GM23248 (cell line): ENCODE measurements around the gene DPYSL5. TPM values are rescaled to one million over a fixed set of nuclear protein-coding genes. Genes with fewer than 3 reads are reported as not detected.

ENCODE experiments used
- DNase-seq: peaks from one replicate; pipeline ENCODE4 v3.0.0-alpha.2; 2015
- H2AFZ ChIP-seq: fragments of 200-600 bp; sonication (generic); 2 replicates; pipeline ENCODE4 v1.6.1; 2016; ENCODE audit warnings: antibody characterized with exemption
- H3F3A ChIP-seq: fragments of 200-600 bp; sonication (generic); 2 replicates; pipeline ENCODE4 v1.6.1; 2016; ENCODE audit warnings: mild to moderate bottlenecking, antibody characterized with exemption, mixed run types; ENCODE audit not compliant: insufficient read depth
- H3K27ac ChIP-seq: fragments of 200-600 bp; sonication (generic); 2 replicates; pipeline ENCODE4 v1.5.1; 2016; ENCODE audit warnings: mild to moderate bottlenecking
- H3K27me3 ChIP-seq: fragments of 200-600 bp; sonication (generic); replicated peaks from 2 replicates; pipeline ENCODE4 v1.6.1; 2016; ENCODE audit warnings: mild to moderate bottlenecking; ENCODE audit not compliant: insufficient read depth
- H3K36me3 ChIP-seq: fragments of 200-600 bp; sonication (generic); 2 replicates; pipeline ENCODE4 v1.6.1; 2016; ENCODE audit warnings: low read depth, mild to moderate bottlenecking
- H3K4me1 ChIP-seq: fragments of 200-600 bp; sonication (generic); 2 replicates; pipeline ENCODE4 v1.6.1; 2016; ENCODE audit warnings: mild to moderate bottlenecking; ENCODE audit not compliant: insufficient read depth
- H3K4me2 ChIP-seq: fragments of 200-600 bp; sonication (generic); one replicate; pipeline ENCODE4 v1.6.1; 2016; ENCODE audit warnings: mild to moderate bottlenecking; ENCODE audit not compliant: unreplicated experiment
- H3K4me3 ChIP-seq: fragments of 200-600 bp; sonication (generic); 2 replicates; pipeline ENCODE4 v1.5.1; 2016; ENCODE audit warnings: mild to moderate bottlenecking
- H3K79me2 ChIP-seq: fragments of 200-600 bp; sonication (generic); 2 replicates; pipeline ENCODE4 v1.6.1; 2016; ENCODE audit warnings: mild to moderate bottlenecking; ENCODE audit not compliant: insufficient read depth
- H3K9ac ChIP-seq: fragments of 200-600 bp; sonication (generic); 2 replicates; pipeline ENCODE4 v1.6.1; 2016; ENCODE audit warnings: mild to moderate bottlenecking
- H3K9me2 ChIP-seq: fragments of 200-600 bp; sonication (generic); 2 replicates; pipeline ENCODE4 v1.6.1; 2016; ENCODE audit warnings: mixed run types, mild to moderate bottlenecking, moderate library complexity; ENCODE audit not compliant: insufficient read depth
- H3K9me3 ChIP-seq: fragments of 200-600 bp; sonication (generic); one replicate; pipeline ENCODE4 v1.6.1; 2017; ENCODE audit warnings: low read depth
- H4K20me1 ChIP-seq: fragments of 200-600 bp; sonication (generic); 2 replicates; pipeline ENCODE4 v1.6.0; 2016; ENCODE audit not compliant: insufficient read depth
- EZH2 ChIP-seq: fragments of 200-600 bp; sonication (generic); IDR thresholded peaks from 2 replicates; pipeline ENCODE4 v1.6.1; 2018; ENCODE audit warnings: antibody characterized with exemption, mild to moderate bottlenecking; ENCODE audit not compliant: insufficient read depth, poor library complexity, severe bottlenecking
- EZH2phosphoT487 ChIP-seq: fragments of 200-600 bp; sonication (generic); IDR thresholded peaks from 2 replicates; pipeline ENCODE4 v1.6.1; 2018; ENCODE audit warnings: antibody characterized with exemption, moderate library complexity, mild to moderate bottlenecking, low read depth; ENCODE audit not compliant: insufficient read depth
- WGBS, 2 experiments: methylation state at CpG; one replicate each; pipeline ENCODE4 v1.1.6; 2015 to 2017; ENCODE audit warnings: low lambda C conversion rate in 2 of 2, low coverage in 1 of 2; ENCODE audit errors: missing lambda C conversion rate in 2 of 2; 5-methylcytosine and 5-hydroxymethylcytosine counted together
- in situ Hi-C: fragments of 300-500 bp; cut with MboI; formaldehyde crosslinking; loops from 2 replicates; pipeline ENCODE4 v1.15.0; 2020
- polyA plus RNA-seq: library from polyadenylated mRNA; unstranded; fragments of >200 nt; fragmentation: Nextera tagmentation; extraction: Ambion mirVana; gene quantifications from 2 replicates; pipeline ENCODE4 v1.2.1, GENCODE V29; 2016
- total RNA-seq: library from RNA; depleted of rRNA; stranded (reverse); fragments of >200 nt; shearing (Covaris generic); gene quantifications from 2 replicates; pipeline ENCODE4 v1.2.3, GENCODE V29; 2014

Gene DPYSL5
- total and polyA plus RNA-seq, 2 experiments from 2014 or later: not detected

- Histone ChIP-seq H3K9me2 (no peaks in the 10 kb centered on the region), H3K27ac (no peak overlapping the region), H3F3A (peaks cover 7% of the 10 kb centered on the region; the same call in 1 of the 2 replicates), H3K79me2 (0 out of 2 replicates have a peak, but pooled peaks cover 5% of the 10 kb centered on the region), H3K36me3 (no peaks in the 10 kb centered on the region), H3K4me2 (no peak overlapping the region), H4K20me1 (no peaks in the 10 kb centered on the region), H2AFZ (no peak overlapping the region), H3K27me3 (no peaks in the 10 kb centered on the region), H3K9me3 (no peaks in the 10 kb centered on the region), H3K4me1 (peaks cover 16% of the 10 kb centered on the region), H3K4me3 (no peak overlapping the region), H3K9ac (no peak overlapping the region)
- WGBS, 2 experiments: 64 to 65% methylated on average over 2 of the region's 2 CpGs
- in situ Hi-C loops: no loop called here
- DNase-seq: peak; percentile 51
- no peak for TF ChIP-seq EZH2phosphoT487
- TF ChIP-seq EZH2: no peak
These were observed 134.3 kb downstream of the DPYSL5 start for GRCh38 chr2:26982102-26982742.

GRCh38 chr2:26983746-26984145 is 135.8 kb downstream of the DPYSL5 start:
- WGBS, 2 experiments: 74 to 75% methylated on average over 3 of the region's 3 CpGs
- H3K9me3 ChIP-seq: no peaks in the 10 kb centered on the region
- H3K9me2 ChIP-seq: no peaks in the 10 kb centered on the region
- H3K27me3 ChIP-seq: no peaks in the 10 kb centered on the region
- H3F3A ChIP-seq: peaks cover 22% of the 10 kb centered on the region
- H3K36me3 ChIP-seq: no peaks in the 10 kb centered on the region
- no peak overlapping the region for H2AFZ ChIP-seq
- 0 out of 2 replicates have a peak, but pooled peaks cover 5% of the 10 kb centered on the region for H3K79me2 ChIP-seq
- DNase-seq: no peak
- no peak overlapping the region for H3K4me3 ChIP-seq
- H3K27ac ChIP-seq: no peak overlapping the region
- in situ Hi-C loops: no loop called here
- 0 out of 2 replicates have a peak, but pooled peaks cover 1% of the 10 kb centered on the region for H4K20me1 ChIP-seq
- peaks cover 25% of the 10 kb centered on the region for H3K4me1 ChIP-seq
- no peak overlapping the region for H3K9ac ChIP-seq
- H3K4me2 ChIP-seq: no peak overlapping the region
- no peak for TF ChIP-seq EZH2phosphoT487
- TF ChIP-seq EZH2: no peak

- no peak overlapping the region for H3K27ac ChIP-seq
- H3K9me3 ChIP-seq: no peaks in the 10 kb centered on the region
- no peak overlapping the region for H3K4me3 ChIP-seq
- in situ Hi-C loops: no loop called here
- H3F3A ChIP-seq: peaks cover 29% of the 10 kb centered on the region
- 99% methylated on average over 4 of the region's 4 CpGs for WGBS, 2 experiments
- DNase-seq: no peak
- no peaks in the 10 kb centered on the region for H3K27me3 ChIP-seq
- TF ChIP-seq EZH2phosphoT487: no peak
- TF ChIP-seq EZH2: no peak
- H3K36me3 ChIP-seq: no peaks in the 10 kb centered on the region
- H3K4me1 ChIP-seq: peaks cover 19% of the 10 kb centered on the region
- no peaks in the 10 kb centered on the region for H3K9me2 ChIP-seq
- H2AFZ ChIP-seq: no peak overlapping the region
- H3K79me2 ChIP-seq: no peaks in the 10 kb centered on the region
- no peak overlapping the region for H3K9ac ChIP-seq
- H3K4me2 ChIP-seq: no peak overlapping the region
- 0 out of 2 replicates have a peak, but pooled peaks cover 4% of the 10 kb centered on the region for H4K20me1 ChIP-seq
These were observed 137.9 kb downstream of the DPYSL5 start for GRCh38 chr2:26985807-26986206.

GRCh38 chr2:26986576-26986975 is 138.6 kb downstream of the DPYSL5 start:
- Histone ChIP-seq H3K9me2 (no peaks in the 10 kb centered on the region), H3K27ac (no peak overlapping the region), H3K4me2 (no peak overlapping the region), H3K27me3 (no peaks in the 10 kb centered on the region), H3K9me3 (no peaks in the 10 kb centered on the region), H4K20me1 (0 out of 2 replicates have a peak, but pooled peaks cover 4% of the 10 kb centered on the region), H3K9ac (no peak overlapping the region), H3K4me1 (peaks cover 19% of the 10 kb centered on the region), H3K79me2 (no peaks in the 10 kb centered on the region), H2AFZ (no peak overlapping the region), H3K36me3 (no peaks in the 10 kb centered on the region), H3K4me3 (no peak overlapping the region), H3F3A (peaks cover 29% of the 10 kb centered on the region)
- no peak for DNase-seq
- in situ Hi-C loops: no loop called here
- TF ChIP-seq EZH2phosphoT487 (no peak), EZH2 (no peak)
- WGBS, 2 experiments: 75% methylated on average over 5 of the region's 5 CpGs
